Measurements from ENCODE around the gene P4HA3. TPM values are rescaled to one million over a fixed set of nuclear protein-coding genes. Genes with fewer than 3 reads are reported as not detected.

P4HA3 gene
- polyA plus RNA-seq, 1 experiment: 14.1 TPM

DNA sequence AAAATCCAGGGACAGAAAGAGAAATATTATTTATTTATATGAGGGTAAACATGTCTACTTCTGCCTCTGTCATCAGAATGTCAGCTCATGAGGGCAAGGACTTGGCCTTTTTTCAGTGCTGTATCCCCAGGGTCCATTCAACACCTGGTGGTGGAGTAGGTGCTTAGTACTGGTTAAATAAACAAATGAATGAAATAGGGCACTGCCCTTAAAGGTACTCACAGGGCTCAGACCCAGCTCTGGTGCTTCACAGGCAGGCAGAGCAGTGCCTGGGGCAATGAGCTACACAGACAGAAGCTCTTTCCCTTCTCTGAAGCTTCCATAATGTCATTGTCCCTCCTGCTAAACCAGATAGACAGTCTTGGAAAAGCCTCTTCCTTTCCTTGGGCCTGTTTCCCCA is 30.9 kb downstream of the P4HA3 start:
- Histone ChIP-seq H3K4me3 (ENCODE audit: low read depth, low read length) (no peak overlapping the region), H3K27me3 (ENCODE audit: control insufficient read depth, insufficient read depth, low read length) (no peaks in the 10 kb centered on the region), H3K36me3 (ENCODE audit: control insufficient read depth, insufficient read depth, low read length) (no peaks in the 10 kb centered on the region)
- ChIA-PET POLR2A (no interaction called here), CTCF (no interaction called here)
- TF ChIP-seq, protein P1, sequence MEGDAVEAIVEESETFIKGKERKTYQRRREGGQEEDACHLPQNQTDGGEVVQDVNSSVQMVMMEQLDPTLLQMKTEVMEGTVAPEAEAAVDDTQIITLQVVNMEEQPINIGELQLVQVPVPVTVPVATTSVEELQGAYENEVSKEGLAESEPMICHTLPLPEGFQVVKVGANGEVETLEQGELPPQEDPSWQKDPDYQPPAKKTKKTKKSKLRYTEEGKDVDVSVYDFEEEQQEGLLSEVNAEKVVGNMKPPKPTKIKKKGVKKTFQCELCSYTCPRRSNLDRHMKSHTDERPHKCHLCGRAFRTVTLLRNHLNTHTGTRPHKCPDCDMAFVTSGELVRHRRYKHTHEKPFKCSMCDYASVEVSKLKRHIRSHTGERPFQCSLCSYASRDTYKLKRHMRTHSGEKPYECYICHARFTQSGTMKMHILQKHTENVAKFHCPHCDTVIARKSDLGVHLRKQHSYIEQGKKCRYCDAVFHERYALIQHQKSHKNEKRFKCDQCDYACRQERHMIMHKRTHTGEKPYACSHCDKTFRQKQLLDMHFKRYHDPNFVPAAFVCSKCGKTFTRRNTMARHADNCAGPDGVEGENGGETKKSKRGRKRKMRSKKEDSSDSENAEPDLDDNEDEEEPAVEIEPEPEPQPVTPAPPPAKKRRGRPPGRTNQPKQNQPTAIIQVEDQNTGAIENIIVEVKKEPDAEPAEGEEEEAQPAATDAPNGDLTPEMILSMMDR (IDR thresholded peaks at IDR 0.05; ENCODE audit: insufficient read depth, low read depth, low read length): no peak
- DNase-seq (ENCODE audit: low read depth): no peak

DNA sequence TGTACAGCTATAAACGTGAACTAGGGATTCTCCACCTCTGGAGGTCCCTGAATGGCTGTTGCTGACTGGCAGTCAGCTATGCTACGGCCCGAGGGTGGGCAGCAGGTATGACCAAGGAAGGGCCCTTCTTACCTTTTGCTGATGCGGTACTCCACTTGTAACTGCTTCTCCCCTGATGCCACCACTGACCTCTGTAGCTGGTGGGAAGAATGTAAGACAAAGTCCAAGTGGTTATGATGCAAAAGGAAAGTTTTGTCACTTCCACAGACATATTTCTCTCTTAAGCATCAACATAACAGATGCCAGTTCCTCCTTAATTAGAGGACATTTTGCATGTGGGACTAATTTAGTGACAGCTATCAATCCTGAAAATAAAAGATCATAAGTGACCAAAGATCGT is 32.2 kb downstream of the P4HA3 start:
- no peak for DNase-seq (ENCODE audit: low read depth)
- ChIA-PET POLR2A (interaction anchor here (0.6 to 1.0 kb wide), 3 partner anchors 9 to 89 kb away, joined by 3 to 4 read pairs (median 3); no protein-coding TSS in a partner anchor), CTCF (interaction anchor here (0.8 to 2.1 kb wide), 4 partner anchors 20 to 170 kb away, joined by 3 to 9 read pairs (median 4); no protein-coding TSS in a partner anchor)
- TF ChIP-seq, protein P1 (IDR thresholded peaks at IDR 0.05; ENCODE audit: insufficient read depth, low read depth, low read length): no peak
- Histone ChIP-seq H3K36me3 (ENCODE audit: control insufficient read depth, insufficient read depth, low read length) (no peaks in the 10 kb centered on the region), H3K27me3 (ENCODE audit: control insufficient read depth, insufficient read depth, low read length) (no peaks in the 10 kb centered on the region), H3K4me3 (ENCODE audit: low read depth, low read length) (no peak overlapping the region)

DNA sequence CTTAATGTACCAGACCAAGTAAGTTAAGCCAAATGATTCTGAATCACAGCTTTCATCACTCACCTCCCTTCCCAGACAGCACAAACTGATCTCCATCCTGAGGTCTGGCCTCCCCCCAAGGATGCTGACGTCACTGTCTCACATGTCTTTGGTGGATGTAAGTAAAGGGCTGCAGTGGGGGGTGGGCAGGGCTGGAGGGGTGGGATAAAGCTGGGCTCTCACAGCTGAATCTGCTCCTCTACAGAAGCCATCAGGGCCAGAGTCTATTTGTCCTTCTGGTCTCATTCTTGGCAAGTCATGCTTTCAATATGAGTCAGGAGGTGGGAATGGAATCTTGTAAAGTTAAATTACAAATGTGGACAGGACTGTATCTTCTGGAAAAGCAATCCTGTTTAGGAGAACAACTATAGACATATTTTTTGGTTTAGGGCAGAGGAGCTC is 32.7 kb downstream of the P4HA3 start:
- H3K4me3 ChIP-seq (ENCODE audit: low read depth, low read length): no peak overlapping the region
- CTCF ChIA-PET: interaction anchor here (0.8 to 2.1 kb wide), 5 partner anchors 10 to 171 kb away, joined by 3 to 9 read pairs (median 3); no protein-coding TSS in a partner anchor
- POLR2A ChIA-PET: interaction anchor here (0.6 to 1.0 kb wide), 3 partner anchors 9 to 90 kb away, joined by 3 to 4 read pairs (median 3); no protein-coding TSS in a partner anchor
- H3K36me3 ChIP-seq (ENCODE audit: control insufficient read depth, insufficient read depth, low read length): no peaks in the 10 kb centered on the region
- TF ChIP-seq, protein P1 (IDR thresholded peaks at IDR 0.05; ENCODE audit: insufficient read depth, low read depth, low read length): no peak
- DNase-seq (ENCODE audit: low read depth): peak; percentile 96
- no peaks in the 10 kb centered on the region for H3K27me3 ChIP-seq (ENCODE audit: control insufficient read depth, insufficient read depth, low read length)

DNA sequence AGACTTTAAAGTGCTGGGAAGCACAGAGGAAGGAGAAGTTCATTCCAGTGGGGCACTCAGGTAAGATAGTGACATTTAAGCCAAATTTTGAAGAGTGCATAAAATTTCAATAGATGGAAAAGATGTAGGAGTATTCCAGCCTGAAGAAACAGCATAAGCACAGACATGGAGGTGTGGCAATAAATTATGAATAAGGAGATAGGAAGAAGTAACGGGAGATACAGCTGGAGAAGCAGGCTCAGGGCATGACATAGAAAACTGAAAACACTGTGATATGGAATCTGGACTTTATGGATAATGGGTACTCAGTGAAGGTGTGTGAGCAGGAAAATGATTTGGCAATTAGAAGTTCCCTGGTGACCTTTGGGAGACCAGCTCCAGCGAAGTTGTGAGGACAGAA is 33.3 kb downstream of the P4HA3 start:
- POLR2A ChIA-PET: no interaction called here
- CTCF ChIA-PET: interaction anchor here (0.8 to 2.1 kb wide), 6 partner anchors 10 to 171 kb away, joined by 3 to 9 read pairs (median 3); no protein-coding TSS in a partner anchor
- TF ChIP-seq, protein P1 (IDR thresholded peaks at IDR 0.05; ENCODE audit: insufficient read depth, low read depth, low read length): no peak
- Histone ChIP-seq H3K4me3 (ENCODE audit: low read depth, low read length) (no peak overlapping the region), H3K27me3 (ENCODE audit: control insufficient read depth, insufficient read depth, low read length) (no peaks in the 10 kb centered on the region), H3K36me3 (ENCODE audit: control insufficient read depth, insufficient read depth, low read length) (no peaks in the 10 kb centered on the region)
- no peak for DNase-seq (ENCODE audit: low read depth)

DNA sequence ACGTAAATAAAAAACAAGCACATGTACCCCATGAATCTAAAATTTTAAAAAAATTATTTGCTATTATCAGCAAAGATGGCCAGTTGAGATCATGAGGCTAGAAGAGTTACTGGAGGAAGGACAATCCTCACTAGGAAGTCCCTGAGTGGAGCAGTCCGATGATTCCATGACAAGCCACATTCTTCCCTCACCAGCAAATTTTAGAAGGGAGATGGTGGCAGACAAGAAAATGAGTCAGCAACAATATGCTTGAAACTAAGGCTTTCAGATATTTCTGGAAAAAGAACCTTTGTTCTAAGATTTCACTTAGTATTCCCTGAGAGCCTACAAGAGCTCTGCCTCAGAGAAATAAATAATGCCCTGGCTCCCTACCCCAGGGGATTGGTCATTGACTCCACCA is 34.9 kb downstream of the P4HA3 start:
- ChIA-PET POLR2A (no interaction called here), CTCF (interaction anchor here (1.1 to 2.4 kb wide), 3 partner anchors 20 to 294 kb away, joined by 3 to 8 read pairs (median 3); no protein-coding TSS in a partner anchor)
- TF ChIP-seq, protein P1 (IDR thresholded peaks at IDR 0.05; ENCODE audit: insufficient read depth, low read depth, low read length): no peak
- H3K36me3 ChIP-seq (ENCODE audit: control insufficient read depth, insufficient read depth, low read length): no peaks in the 10 kb centered on the region
- no peaks in the 10 kb centered on the region for H3K27me3 ChIP-seq (ENCODE audit: control insufficient read depth, insufficient read depth, low read length)
- peak; percentile 38 for DNase-seq (ENCODE audit: low read depth)
- H3K4me3 ChIP-seq (ENCODE audit: low read depth, low read length): no peak overlapping the region

Measured in BJ (cell line).